IMR-90 (cell line): ENCODE measurements around the gene MAGED1. TPM values are rescaled to one million over a fixed set of nuclear protein-coding genes. Genes with fewer than 3 reads are reported as not detected.

Source experiments
- ATAC-seq: fragments of 200-7000 bp; cut with Tn5 transposase; 2 replicates; pipeline ENCODE4 v1.9.1; 2020; ENCODE audit warnings: low read depth, mild to moderate bottlenecking, moderate library complexity
- BruUV-seq: library from RNA; stranded (reverse); fragments of 400-500 nt; replicated peaks from 2 replicates; lab custom pipeline; 2021; lab: Mats Ljungman, UMichigan
- CTCF ChIA-PET: fragments of 300-600 bp; formaldehyde crosslinking; extraction: SDS; loops from one replicate; lab custom pipeline; 2021; ENCODE audit warnings: antibody characterized with exemption; lab: Yijun Ruan, JAX
- POLR2A ChIA-PET: fragments of 300-600 bp; sonication (Branson Sonifier 250); formaldehyde crosslinking; loops from one replicate; lab custom pipeline; 2022; ENCODE audit warnings: antibody characterized with exemption; ENCODE audit not compliant: unreplicated experiment; lab: Charles Lee
- DNase-seq: peaks from one replicate; pipeline ENCODE4 v3.0.0; 2013
- H2AFZ ChIP-seq: replicated peaks from 2 replicates; pipeline ENCODE3; 2013; ENCODE audit warnings: low read length, mild to moderate bottlenecking; ENCODE audit not compliant: poor library complexity
- H2AK5ac ChIP-seq: 2 replicates; pipeline ENCODE4 v1.6.1; 2013; ENCODE audit warnings: low read depth, low read length, inconsistent platforms
- H2AK9ac ChIP-seq: replicated peaks from 2 replicates; pipeline ENCODE3; 2013; ENCODE audit warnings: mild to moderate bottlenecking, low read depth, low read length, moderate library complexity; ENCODE audit not compliant: poor library complexity
- H2BK120ac ChIP-seq: 2 replicates; pipeline ENCODE4 v1.6.1; 2013; ENCODE audit warnings: low read depth, low read length, inconsistent platforms
- H2BK15ac ChIP-seq: 3 replicates; pipeline ENCODE4 v1.6.1; 2013; ENCODE audit warnings: low read depth, low read length, inconsistent platforms
- H2BK20ac ChIP-seq: 2 replicates; pipeline ENCODE4 v1.6.1; 2013; ENCODE audit warnings: low read depth, mild to moderate bottlenecking, inconsistent platforms, low read length, moderate library complexity
- H2BK5ac ChIP-seq: 2 replicates; pipeline ENCODE4 v1.6.1; 2013; ENCODE audit warnings: mild to moderate bottlenecking, low read depth, low read length, inconsistent platforms; ENCODE audit not compliant: poor library complexity, severe bottlenecking
- H3K14ac ChIP-seq: replicated peaks from 2 replicates; pipeline ENCODE4 v1.6.1; 2013; ENCODE audit warnings: low read depth, low read length, inconsistent platforms
- H3K18ac ChIP-seq: 2 replicates; pipeline ENCODE4 v1.6.1; 2013; ENCODE audit warnings: low read depth, low read length, control low read depth
- H3K23ac ChIP-seq: 2 replicates; pipeline ENCODE4 v1.6.1; 2013; ENCODE audit warnings: low read depth, low read length, inconsistent platforms
- H3K27ac ChIP-seq: 2 replicates; pipeline ENCODE4 v1.5.1; 2013; ENCODE audit warnings: mild to moderate bottlenecking, control low read depth, low read length; ENCODE audit not compliant: insufficient read depth
- H3K27me3 ChIP-seq: 2 replicates; pipeline ENCODE4 v1.6.1; 2013; ENCODE audit warnings: low read length; ENCODE audit not compliant: control insufficient read depth, insufficient read depth
- H3K36me3 ChIP-seq: 2 replicates; pipeline ENCODE4 v1.6.1; 2013; ENCODE audit warnings: low read length, mixed read lengths; ENCODE audit not compliant: control insufficient read depth, insufficient read depth
- H3K4ac ChIP-seq: 2 replicates; pipeline ENCODE4 v1.6.1; 2013; ENCODE audit warnings: low read depth, low read length, inconsistent platforms
- H3K4me1 ChIP-seq: 2 replicates; pipeline ENCODE4 v1.6.1; 2013; ENCODE audit warnings: low read length, mixed read lengths; ENCODE audit not compliant: control insufficient read depth, insufficient read depth
- H3K4me2 ChIP-seq: 2 replicates; pipeline ENCODE4 v1.6.1; 2013; ENCODE audit warnings: low read depth, mild to moderate bottlenecking, control low read depth, low read length, moderate library complexity
- H3K4me3 ChIP-seq: 2 replicates; pipeline ENCODE4 v1.5.1; 2013; ENCODE audit warnings: low read depth, mild to moderate bottlenecking, control low read depth, low read length, moderate library complexity; ENCODE audit not compliant: insufficient read depth
- H3K56ac ChIP-seq: 2 replicates; pipeline ENCODE4 v1.6.1; 2013; ENCODE audit warnings: low read length, inconsistent platforms; ENCODE audit not compliant: insufficient read depth; ENCODE audit errors: extremely low read depth
- H3K79me1 ChIP-seq, 2 experiments: 2 replicates each; pipeline ENCODE4 v1.6.1; 2013; ENCODE audit warnings: low read length in 2 of 2, inconsistent platforms in 1 of 2, low read depth in 1 of 2
- H3K9ac ChIP-seq: 2 replicates; pipeline ENCODE4 v1.6.1; 2013; ENCODE audit warnings: low read depth, low read length, control low read depth
- H3K9me1 ChIP-seq: 2 replicates; pipeline ENCODE4 v1.6.1; 2013; ENCODE audit warnings: low read length, inconsistent platforms; ENCODE audit not compliant: insufficient read depth
- H3K9me3 ChIP-seq: 2 replicates; pipeline ENCODE4 v1.6.1; 2013; ENCODE audit warnings: low read length; ENCODE audit not compliant: control insufficient read depth, insufficient read depth
- H4K20me1 ChIP-seq: 2 replicates; pipeline ENCODE4 v1.6.1; 2013; ENCODE audit warnings: low read length, inconsistent platforms; ENCODE audit not compliant: insufficient read depth
- H4K5ac ChIP-seq: 2 replicates; pipeline ENCODE4 v1.6.1; 2013; ENCODE audit warnings: mild to moderate bottlenecking, low read depth, low read length, control low read depth
- H4K8ac ChIP-seq, 2 experiments: 2 replicates each; pipeline ENCODE4 v1.6.1; 2013; ENCODE audit warnings: low read depth in 2 of 2, low read length in 2 of 2, control low read depth in 1 of 2, inconsistent platforms in 1 of 2
- H4K91ac ChIP-seq: 2 replicates; pipeline ENCODE4 v1.6.1; 2013; ENCODE audit warnings: low read depth, low read length, inconsistent platforms; ENCODE audit not compliant: insufficient read depth
- BHLHE40 ChIP-seq: fragments of 150-350 bp; IDR thresholded peaks from 2 replicates; pipeline ENCODE4 v1.6.1; 2016; ENCODE audit warnings: mild to moderate bottlenecking, low read depth, low read length
- CEBPB ChIP-seq: IDR thresholded peaks from 2 replicates; pipeline ENCODE4 v1.6.1; 2012; ENCODE audit warnings: low read depth, low read length, improper control_type of control experiment
- CHD1 ChIP-seq: IDR thresholded peaks from 2 replicates; pipeline ENCODE4 v1.6.1; 2012; ENCODE audit warnings: low read depth, low read length, improper control_type of control experiment
- CTCF ChIP-seq: conservative IDR thresholded peaks from 2 replicates; pipeline ENCODE4 v1.5.1; 2012; ENCODE audit warnings: mild to moderate bottlenecking, low read depth, low read length, improper control_type of control experiment
- ELK1 ChIP-seq: fragments of 150-350 bp; IDR thresholded peaks from 2 replicates; pipeline ENCODE4 v1.6.1; 2016; ENCODE audit warnings: low read depth, mild to moderate bottlenecking, low read length, moderate library complexity, borderline replicate concordance
- FOS ChIP-seq: fragments of 150-350 bp; IDR thresholded peaks from 2 replicates; pipeline ENCODE4 v1.6.1; 2016; ENCODE audit warnings: low read depth, low read length
- MAFK ChIP-seq: IDR thresholded peaks from 2 replicates; pipeline ENCODE4 v1.6.1; 2012; ENCODE audit warnings: low read depth, low read length, improper control_type of control experiment
- MAZ ChIP-seq: IDR thresholded peaks from 2 replicates; pipeline ENCODE4 v1.6.1; 2012; ENCODE audit warnings: low read depth, mild to moderate bottlenecking, low read length, improper control_type of control experiment, moderate library complexity, borderline replicate concordance
- MXI1 ChIP-seq: IDR thresholded peaks from 2 replicates; pipeline ENCODE4 v1.6.1; 2012; ENCODE audit warnings: low read depth, mild to moderate bottlenecking, low read length, moderate library complexity, borderline replicate concordance
- NFE2L2 ChIP-seq: fragments of 150-350 bp; IDR thresholded peaks from 2 replicates; pipeline ENCODE4 v1.6.1; 2016; ENCODE audit warnings: low read depth, mild to moderate bottlenecking, low read length
- POLR2A ChIP-seq: IDR thresholded peaks from 2 replicates; pipeline ENCODE4 v1.6.1; 2012; ENCODE audit warnings: mild to moderate bottlenecking, low read depth, low read length
- RAD21 ChIP-seq: IDR thresholded peaks from 2 replicates; pipeline ENCODE4 v1.6.1; 2012; ENCODE audit warnings: low read length, improper control_type of control experiment
- RCOR1 ChIP-seq: IDR thresholded peaks from 2 replicates; pipeline ENCODE4 v1.6.1; 2012; ENCODE audit warnings: mild to moderate bottlenecking, low read length, improper control_type of control experiment; ENCODE audit not compliant: insufficient replicate concordance
- SMC3 ChIP-seq: fragments of 150-350 bp; IDR thresholded peaks from 2 replicates; pipeline ENCODE4 v1.6.1; 2016; ENCODE audit warnings: low read depth, mild to moderate bottlenecking, antibody characterized with exemption, low read length, moderate library complexity
- USF2 ChIP-seq: fragments of 150-350 bp; IDR thresholded peaks from 2 replicates; pipeline ENCODE4 v1.6.1; 2017; ENCODE audit warnings: mild to moderate bottlenecking, antibody characterized with exemption, low read length, low read depth
- WGBS, 2 experiments: methylation state at CpG; one replicate each; pipeline versions ENCODE4 v1.1.5 to v1.1.7; 2013; ENCODE audit warnings: missing lambda C conversion rate in 2 of 2; ENCODE audit not compliant: insufficient read length in 1 of 2; ENCODE audit errors: extremely low coverage in 2 of 2; 5-methylcytosine and 5-hydroxymethylcytosine counted together
- dilution Hi-C: fragments of 300-500 bp; cut with HindIII; formaldehyde crosslinking; loops from one replicate; pipeline ENCODE4 v1.14.3; 2018; ENCODE audit warnings: low sequenced_read_pairs; ENCODE audit not compliant: unreplicated experiment
- in situ Hi-C: fragments of 300-500 bp; cut with MboI; formaldehyde crosslinking; loops from 3 replicates; pipeline ENCODE4 v1.14.3; 2019; ENCODE audit warnings: low sequenced_read_pairs, inconsistent platforms, mixed read lengths
- intact Hi-C: fragments of 100-400 bp; cut with micrococcal nuclease; formaldehyde crosslinking; loops from 2 replicates; pipeline ENCODE4 v1.10.0; 2022
- polyA plus RNA-seq, 3 experiments: library from polyadenylated mRNA; depleted of rRNA; stranded (reverse); fragments of >200 nt; gene quantifications; 2 replicates each; pipeline ENCODE4 v1.2.3, GENCODE V29; 2012; ENCODE audit warnings: low replicate concordance in 1 of 3
- total RNA-seq: library from RNA; depleted of rRNA; stranded (reverse); fragments of >200 nt; gene quantifications from 2 replicates; pipeline ENCODE4 v1.2.3, GENCODE V29; 2012

The MAGED1 gene
- total and polyA plus RNA-seq, 2 of the 4 experiments (the other 2 are of a cell fraction): 484 to 552 TPM

GRCh38 chrX:51874123-51874522 lies 19.3 kb upstream of the MAGED1 start:
- Histone ChIP-seq H3K4ac (no peak overlapping the region), H3K56ac (no peak overlapping the region), H2BK5ac (no peak overlapping the region), H4K8ac (no peak overlapping the region), H3K4me1 (peaks cover 2% of the 10 kb centered on the region), H2AFZ (no peak overlapping the region), H3K4me2 (no peak overlapping the region), H2AK5ac (no peak overlapping the region), H3K36me3 (no peaks in the 10 kb centered on the region), H3K79me1 (peaks cover 0 to 13% of the 10 kb centered on the region in 2 experiments; a peak in 2 of 4 replicates), H3K27ac (no peak overlapping the region), H3K18ac (no peak overlapping the region), H2BK120ac (no peak overlapping the region), H3K23ac (no peak overlapping the region), H4K5ac (no peak overlapping the region), H3K27me3 (no peaks in the 10 kb centered on the region), H3K9ac (no peak overlapping the region), H4K91ac (no peak overlapping the region), H4K20me1 (no peaks in the 10 kb centered on the region), H3K4me3 (no peak overlapping the region), H2AK9ac (no peak overlapping the region), H3K9me3 (no peaks in the 10 kb centered on the region), H2BK15ac (no peak overlapping the region), H3K9me1 (no peaks in the 10 kb centered on the region; the same call in 1 of the 2 replicates), H2BK20ac (no peak overlapping the region), H3K14ac (no peak overlapping the region)
- DNase-seq (no peak), ATAC-seq (no peak)
- in situ Hi-C loops: no loop called here
- dilution Hi-C loops: no loop called here
- CTCF ChIA-PET: no interaction called here
- no TSS peak for BruUV-seq
- POLR2A ChIA-PET: no interaction called here
- TF ChIP-seq CHD1: no peak
- TF ChIP-seq RAD21: no peak
- no peak for TF ChIP-seq POLR2A
- TF ChIP-seq MAFK: no peak
- TF ChIP-seq RCOR1: no peak
- TF ChIP-seq CEBPB: no peak
- TF ChIP-seq SMC3: no peak
- no peak for TF ChIP-seq ELK1
- no peak for TF ChIP-seq CTCF
- TF ChIP-seq FOS: no peak
- no peak for TF ChIP-seq USF2
- no peak for TF ChIP-seq MAZ
- TF ChIP-seq BHLHE40: no peak
- TF ChIP-seq NFE2L2: no peak
- no peak for TF ChIP-seq MXI1
- WGBS, 2 experiments: no CpG with 5 or more reads among the region's 1 CpG
- intact Hi-C loops: no loop called here
